A204.1 (cell line): ENCODE results near the gene S100A4.
"Not testable (repeated sequence)": the region's sequence is repeated elsewhere in the genome, so short reads cannot be mapped to it uniquely, and the experiment has no call there.

ENCODE experiments used
- FAIRE-seq: peaks from 2 replicates; lab custom pipeline; 2012; peaks lifted over from hg19 to GRCh38; lab: Jason Lieb, UNC

The S100A4 gene

DNA sequence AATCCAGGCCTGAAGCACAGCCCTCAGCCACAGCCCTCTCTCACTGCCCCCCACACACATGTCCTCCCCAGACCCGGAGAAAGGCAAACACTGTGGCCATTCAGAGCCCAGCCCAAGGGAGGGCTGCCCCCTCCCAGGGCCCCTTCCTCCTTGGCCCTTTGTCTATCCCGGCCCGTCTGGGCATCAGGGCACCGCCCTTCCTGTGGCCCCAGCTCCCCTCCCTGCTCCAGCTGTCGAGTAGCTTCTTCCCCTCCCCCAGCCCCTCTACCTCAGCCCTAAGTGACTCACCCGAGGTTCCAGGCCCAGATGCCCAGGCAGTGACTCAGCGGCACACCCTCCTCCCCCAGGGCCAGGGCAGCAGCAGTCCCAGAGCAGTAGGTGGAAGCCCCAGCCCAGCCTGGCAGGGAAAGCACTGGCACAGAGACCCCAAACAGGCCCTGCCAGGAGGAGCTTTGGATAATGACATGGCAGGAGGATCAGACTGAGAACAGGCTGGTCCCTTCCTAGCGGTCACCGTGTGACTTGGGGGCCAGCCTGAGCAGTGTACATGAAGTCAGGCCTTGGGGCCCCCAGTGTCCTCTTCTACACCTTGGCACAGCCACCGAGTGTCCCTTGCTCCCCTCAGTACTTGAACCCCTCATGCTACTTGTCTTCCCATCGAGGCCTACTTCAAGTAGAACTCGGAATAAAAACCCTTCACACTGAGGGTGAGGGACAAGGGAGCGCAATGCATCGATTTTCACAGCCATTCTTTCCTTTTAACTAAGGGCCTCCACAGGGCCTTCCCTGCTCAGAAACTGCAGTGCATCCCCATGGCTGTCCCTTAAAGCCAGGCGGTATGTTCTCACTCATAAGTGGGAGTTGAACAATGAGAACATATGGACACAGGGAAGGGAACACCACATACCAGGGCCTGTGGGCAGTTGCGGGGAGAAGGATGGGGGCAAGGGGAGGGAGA, 21.1 kb upstream of the S100A4 start:
- FAIRE-seq, result no peak

DNA sequence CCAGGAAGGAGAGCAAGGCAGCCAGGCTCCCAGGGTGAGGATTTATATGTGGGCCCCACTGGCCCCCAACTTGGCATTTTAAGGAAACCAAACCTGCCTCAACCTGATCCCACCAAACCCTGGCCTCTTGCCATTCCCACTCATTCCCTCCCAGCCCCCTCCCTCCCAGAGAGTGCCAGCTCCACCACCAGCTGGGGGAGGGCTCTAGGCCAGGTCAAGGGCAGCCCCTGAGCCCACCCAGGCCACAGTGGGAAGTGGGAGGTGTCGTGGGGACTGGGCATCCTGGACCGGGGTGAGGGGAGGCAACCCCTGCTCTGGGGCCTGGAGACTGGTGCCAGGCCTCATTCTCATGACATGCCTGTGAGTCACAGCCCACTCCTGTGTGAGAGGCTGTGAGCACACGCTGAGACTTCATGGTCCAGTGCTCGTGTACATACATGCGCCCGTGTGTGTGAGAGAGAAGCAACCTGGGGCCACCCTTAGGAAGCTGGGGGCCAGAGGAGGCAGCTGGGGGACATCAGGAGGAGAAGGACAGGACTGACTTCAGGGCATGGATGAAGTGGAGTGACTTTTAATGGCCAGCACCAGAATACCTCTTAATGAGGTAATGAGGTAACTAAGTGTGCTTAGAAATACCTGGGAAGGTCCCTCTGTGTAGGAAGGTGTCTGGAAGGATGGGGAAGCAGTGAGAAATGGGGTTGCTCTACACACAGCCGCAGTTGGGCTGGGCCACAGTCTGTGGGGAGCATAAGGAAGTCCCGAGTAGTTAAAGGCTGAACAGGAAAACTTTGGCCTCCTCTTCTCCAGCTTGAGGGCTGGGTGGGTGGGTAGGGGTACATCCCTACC, 20.1 kb upstream of the S100A4 start, which contains the start of gene S100A2:
S100A2 (minus strand) TSS at position 316 of the 846 bp plus-strand sequence. CDS start 1,967 bp downstream, outside the sequence.
- FAIRE-seq, result no peak

DNA sequence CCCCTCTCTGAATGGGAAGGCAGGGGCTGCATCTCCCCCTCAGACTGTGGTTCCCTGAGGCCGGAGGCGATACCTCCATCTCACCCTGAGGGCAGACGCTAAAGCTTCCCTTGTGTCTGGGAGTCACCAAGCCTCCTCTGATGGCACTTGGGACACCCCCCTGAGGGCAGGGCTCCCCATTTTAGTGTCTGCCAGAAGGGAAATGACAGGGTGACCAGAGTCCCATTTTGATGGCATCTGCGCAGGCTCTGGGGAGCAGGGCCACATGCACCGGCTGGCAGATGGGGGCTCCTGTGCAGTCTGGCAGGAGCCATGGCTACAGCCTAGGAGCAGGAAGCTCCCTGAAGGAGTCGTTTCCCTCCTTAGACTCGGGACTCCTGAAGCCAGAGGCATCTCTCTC, 18.4 kb upstream of the S100A4 start:
- FAIRE-seq, result no peak

DNA sequence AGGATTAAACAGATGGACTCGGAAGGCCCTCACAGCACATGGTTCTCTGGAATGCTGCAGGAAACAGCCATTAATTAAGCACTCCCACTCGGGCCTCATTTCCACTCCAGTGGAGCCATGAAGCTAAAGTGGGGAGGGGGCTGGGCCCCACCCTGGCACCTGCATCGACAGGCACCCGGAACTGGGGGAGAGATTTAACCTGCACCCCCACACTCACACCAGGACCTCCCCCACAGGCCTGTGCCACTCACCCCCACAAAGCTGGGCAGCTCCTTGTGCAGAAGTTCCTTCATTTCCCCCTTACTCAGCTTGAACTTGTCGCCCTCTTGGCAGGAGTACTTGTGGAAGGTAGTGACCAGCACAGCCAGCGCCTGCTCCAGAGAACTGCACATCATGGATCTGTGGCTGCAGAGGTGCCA, 17.9 kb upstream of the S100A4 start:
- FAIRE-seq, result no peak

DNA sequence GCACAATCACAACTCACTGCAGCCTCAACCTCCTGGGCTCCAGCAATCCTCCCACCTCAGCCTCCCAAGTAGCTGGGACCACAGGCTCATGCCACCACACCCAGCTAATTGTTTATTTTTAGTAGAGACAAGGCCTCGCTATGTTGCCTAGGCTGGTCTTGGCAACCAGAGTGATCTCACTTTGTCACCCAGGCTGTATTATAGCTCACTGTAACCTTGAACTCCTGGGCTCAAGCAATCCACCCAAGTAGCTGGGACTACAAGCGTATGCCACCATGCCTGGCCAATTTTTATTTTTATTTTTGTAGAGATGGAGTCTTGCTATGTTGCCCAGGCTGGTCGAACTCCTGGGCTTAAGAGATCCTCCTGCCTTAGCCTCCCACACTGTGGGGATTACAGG, 16.4 kb upstream of the S100A4 start:
- not testable (repeated sequence) for FAIRE-seq

DNA sequence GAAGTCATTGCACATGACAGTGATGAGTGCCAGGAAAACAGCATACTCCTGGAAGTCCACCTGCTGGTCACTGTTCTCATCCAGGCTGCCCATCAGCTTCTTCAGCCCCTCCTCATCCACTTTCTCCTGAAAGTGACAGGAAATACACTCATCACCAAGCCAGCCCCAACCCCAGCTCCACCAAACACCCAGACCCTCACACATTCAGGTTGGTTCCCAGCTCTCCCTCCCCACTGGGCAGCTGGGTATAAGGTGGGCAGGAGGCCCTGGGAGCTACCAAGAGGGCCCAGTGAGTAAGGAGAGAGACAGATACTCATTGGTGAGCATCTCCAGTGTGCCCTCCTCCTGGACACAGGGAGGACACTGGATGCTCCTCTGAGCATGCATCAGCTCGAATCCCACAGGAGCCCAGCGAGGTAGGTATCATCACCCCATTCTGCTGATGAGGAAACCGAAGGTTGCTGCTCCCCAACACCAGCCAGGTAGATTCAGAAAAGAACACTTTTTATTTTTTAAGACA, 15.9 kb upstream of the S100A4 start:
- FAIRE-seq, result no peak

DNA sequence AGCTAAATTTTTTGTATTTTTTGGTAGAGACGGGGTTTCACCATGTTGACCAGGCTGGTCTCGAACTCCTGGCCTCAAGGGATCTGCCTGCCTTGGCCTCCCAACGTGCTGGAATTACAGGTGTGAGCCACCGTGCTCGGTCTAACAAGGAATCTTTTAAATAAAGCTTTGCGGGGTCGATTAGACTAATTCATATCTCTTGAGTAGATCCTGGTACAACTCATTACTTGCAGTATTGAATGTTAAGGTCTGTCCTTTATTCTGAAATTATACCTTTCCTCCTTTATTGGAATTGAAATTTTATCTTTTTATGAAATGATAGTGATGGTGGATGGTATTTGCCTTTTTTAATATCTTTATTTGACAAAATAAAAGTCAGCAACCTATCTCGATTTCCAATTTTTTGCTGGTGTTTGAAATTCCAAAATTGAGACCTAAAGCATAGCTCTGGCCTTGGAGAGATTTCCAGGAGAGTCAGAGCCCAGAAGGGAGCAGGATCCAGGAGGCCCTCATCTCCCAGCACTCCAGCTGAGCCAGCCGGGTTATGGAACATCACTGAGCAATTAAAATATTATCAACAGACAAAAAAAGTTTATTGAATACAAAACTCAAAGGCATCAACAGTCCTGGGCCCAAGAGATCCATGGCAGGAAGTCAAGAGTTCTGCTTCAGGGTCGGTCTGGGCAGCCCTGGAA, 15.3 kb upstream of the S100A4 start:
- no peak for FAIRE-seq

DNA sequence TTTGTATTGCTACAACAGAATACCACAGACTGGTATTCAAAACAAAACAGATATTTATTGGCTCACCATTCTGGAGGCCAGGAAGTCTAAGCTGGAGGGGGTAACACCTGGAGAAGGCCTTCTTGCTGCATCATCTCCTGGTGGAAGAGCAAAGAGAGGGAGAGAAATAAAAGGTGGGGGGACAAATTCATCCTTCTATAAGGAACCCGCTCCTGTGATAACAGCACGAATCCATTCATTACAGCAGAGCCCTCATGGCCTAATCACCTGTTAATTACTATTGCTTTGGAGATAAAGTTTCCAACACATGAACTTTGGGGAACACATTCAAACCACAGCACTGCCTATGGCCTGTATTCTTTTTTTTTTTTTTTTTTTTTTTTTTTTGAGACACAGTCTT, 14.6 kb upstream of the S100A4 start:
- FAIRE-seq, result no peak

DNA sequence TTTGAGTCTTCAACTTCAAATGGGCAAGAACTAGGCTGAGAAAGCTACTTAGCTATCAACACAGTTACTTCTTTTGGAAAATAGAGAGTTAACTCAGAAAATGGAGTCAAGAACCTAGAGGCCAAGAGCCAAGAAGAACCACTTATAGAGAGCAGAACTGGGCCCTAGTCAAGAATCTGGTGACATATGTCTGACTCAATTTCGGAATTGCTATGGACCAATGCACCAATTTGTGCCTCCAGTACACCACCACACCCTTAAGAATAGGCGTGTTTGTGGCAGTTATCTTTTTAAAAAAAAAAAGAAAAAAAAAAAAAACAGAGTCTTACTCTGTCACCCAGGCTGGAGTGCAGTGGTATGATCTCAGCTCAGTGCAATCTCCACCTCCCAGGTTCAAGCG, 12.3 kb upstream of the S100A4 start:
- no peak for FAIRE-seq

DNA sequence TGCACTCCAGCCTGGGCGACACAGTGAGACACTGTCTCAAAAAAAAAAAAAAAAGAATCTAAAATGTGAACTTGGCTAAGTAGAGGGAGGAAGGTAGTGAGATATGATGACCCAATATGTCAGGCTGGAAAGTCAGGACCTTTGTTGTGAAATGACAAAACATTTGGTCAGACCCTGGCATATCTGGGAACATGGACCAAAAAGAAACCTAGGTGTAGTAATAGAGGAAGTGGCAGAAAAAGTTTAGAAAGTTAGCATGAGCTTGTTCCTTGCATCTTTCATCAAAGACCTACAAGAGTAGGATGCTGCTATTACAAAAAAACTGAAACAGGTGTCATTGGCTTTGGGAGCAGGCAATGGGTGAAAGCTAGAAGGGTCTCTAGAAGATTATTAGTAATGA, 10.7 kb upstream of the S100A4 start:
- no peak for FAIRE-seq

DNA sequence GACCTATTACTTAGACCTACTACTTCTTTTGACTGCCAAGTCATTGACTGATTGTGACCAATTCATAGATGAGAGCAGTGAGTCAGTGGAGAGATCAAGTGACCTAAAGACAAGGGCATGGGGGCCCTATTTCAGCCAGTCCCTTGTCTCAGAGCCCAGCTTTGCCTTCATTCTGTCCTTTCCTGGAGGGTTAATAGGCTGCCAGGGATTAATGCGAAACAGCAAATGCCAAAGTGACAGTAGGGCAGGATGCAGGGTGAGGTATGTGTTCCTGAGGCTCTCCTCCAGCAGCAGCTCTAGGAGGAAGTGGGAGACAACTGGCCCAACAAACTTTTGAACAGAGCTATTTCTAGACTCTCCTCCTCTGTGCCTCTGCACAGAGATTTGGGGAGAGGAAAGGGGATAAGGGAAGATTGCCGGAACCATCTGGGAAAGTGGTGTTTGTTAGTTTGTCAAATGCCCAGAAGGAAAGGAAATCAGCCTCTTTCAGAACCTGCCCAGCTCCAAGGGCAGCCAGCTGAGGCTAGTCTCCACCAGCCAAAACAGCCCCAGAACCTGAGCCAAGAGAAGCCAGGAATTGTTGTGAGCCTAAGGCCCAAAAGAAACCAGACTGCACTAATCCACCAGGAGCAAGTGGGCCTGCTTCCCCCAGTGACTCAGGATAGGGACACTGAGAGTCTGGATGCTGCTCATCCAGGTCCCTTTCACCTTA, 8.4 kb upstream of the S100A4 start:
- no peak for FAIRE-seq

DNA sequence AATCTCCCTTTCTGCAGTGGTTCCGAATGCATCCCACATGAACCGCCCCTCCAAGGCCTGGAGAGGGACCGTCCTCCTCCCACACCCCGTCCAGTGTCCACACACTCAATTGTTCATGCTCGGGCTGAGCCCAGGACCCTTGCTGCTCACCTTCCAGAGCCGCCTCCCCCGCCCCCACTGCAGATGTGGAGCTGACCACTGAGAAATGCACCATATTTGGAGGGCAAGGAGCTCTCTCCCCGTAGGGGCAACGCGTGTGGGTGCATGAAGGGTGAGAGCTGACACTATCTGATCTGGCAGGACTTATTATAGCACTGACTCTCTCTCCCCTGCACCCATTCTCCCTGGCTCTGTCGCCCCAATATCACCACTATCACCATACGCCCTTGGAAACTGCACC, 7.5 kb upstream of the S100A4 start:
- FAIRE-seq, result no peak

DNA sequence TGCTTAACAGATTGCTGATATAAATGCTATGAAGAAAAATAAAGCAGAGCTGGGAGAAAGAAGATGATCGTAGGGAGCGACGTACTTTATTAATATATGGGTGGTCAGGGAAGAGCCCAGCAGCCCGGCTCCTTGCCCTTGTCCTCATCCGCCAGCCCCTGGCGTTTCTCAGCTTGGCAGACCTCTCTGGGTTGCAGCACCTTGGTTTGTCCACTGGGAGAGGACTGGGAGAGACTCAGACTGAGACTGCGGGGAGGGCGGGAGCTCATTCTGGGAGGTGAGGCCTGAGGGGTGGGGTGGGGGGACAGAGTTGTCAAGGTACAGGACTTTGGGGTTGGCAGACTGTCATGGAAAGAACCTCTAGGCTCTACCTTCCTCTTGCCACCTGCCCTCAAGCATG, 6.7 kb upstream of the S100A4 start:
- no peak for FAIRE-seq

DNA sequence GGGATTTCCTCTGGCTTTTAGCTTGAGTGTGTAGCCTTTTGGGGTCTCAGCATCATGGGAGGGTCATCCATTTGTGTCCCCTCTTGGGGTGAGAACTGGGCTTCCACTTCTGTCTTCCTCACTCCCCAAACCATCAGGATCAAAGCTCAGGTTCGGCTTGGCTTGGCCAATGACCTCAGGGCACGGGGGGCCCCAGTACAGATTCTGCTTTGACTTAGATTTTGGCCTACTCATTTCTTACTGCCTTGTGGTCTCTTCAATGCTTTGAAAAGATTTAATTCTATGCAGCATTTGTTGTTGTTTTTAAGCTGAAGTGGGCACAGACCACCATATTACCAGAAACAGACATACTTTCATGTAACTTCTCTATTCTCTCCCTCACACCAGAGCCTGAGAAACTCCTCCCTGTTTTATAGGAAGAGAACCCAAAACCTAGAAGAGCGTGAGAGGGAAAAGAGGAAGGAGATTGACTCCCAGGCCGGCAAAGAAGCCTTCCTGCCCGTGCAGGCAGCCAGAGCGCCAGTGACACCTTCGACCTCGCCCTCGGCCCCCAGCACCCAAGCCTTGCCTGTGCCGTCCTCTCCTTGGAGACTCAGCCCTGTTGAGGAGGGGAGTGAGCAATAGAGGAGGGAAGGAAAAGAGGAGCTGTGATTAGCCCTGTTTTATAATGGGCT, 5.4 kb upstream of the S100A4 start:
- no peak for FAIRE-seq

DNA sequence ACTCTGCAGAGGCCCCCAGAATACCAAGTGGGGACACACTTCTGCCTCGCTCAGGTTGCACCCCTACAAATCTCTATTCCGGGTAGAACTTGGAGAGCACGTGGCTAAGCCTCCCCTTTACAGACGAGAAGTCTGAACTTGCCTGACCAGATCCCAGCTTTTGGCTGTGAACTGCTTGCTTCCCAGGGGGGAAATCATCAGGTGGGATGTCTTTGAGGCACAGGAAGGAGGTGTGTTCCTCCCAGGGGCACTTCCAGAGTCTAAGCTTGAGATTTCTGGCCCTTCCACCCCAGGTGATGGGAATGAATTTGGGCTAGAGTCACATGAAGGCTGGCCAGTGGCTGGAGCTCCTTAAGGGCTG, 4.8 kb upstream of the S100A4 start:
- no peak for FAIRE-seq

DNA sequence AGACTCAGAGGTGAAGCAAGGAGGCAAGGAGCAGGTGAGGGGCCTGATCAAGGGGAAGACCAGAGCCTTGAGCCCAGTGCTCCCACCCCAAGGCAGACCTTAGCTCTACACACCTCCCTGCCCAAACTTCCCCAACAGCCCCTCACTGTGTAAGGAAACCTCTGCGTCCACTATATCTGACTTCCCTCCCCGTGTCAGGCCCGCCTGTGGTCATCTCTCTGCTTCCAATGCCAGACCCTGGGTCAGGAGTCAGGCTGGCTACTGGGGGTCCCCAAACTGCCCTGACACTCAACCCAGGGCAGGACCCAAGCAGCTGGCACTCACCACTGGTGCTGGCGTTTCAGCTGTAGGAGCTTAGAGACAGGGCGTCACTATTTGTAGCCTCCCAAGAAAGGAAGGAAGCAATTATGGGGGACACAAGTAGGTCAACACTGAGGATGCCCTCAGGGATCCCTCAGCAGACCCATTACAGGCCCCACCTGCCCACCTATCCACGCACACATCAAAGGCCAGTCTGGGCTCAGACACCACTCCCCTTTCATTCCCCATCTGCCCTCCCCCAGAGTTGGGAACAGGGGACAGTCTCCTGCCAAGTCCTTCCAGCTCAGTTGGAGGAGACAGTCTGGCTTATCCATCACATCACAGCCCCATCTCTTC, 4.3 kb upstream of the S100A4 start:
- FAIRE-seq, result no peak

DNA sequence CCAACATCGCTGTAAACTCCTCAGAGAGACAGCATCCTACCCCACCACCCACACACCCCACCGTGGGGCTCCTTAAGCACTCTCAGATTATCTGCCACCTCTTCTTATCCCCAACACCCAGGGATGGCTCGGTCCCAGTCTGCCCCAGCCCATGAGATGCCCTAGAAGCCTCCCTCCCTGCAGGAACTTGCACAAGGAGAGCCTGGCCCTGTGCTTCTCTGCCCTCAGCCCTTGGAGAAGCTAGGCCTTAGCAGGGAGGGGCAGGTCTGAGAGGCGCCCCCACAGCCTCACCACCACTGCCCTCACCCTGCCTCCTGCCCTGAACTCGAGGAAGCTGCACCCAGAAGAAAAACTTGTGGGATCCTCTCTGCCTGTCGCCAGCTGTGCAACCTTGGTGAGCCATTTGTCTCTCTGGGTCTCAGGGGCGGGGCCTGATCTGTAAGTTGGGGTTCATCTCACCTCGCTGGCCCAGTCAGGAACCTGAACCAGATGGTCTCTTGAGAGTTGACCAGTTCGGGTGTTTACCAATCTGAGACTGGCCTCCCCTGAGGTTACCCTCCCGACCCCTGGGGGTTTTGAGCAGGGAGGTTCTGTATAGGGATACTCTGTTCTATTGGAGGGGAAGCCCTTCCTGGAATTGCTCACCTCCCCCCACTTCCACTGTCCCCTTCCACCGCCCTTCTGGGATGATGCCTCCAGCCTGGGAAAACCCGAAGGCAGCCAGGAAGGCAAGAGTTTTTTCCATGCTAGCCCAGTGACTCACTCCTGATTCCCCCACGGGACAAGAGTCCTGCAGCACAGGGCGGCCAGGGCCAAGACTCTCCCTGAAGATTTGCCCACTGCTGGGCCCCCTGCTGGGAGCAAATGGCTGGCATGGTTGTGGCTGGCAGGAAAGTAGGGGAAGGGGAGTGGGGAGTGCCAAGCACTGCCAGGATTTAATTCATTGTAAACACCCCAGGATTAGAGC, 3.4 kb upstream of the S100A4 start, which contains the start of gene S100A3:
S100A3 (minus strand) TSS at position 537 of the 967 bp plus-strand sequence. CDS start 773 bp downstream, outside the sequence.
- no peak for FAIRE-seq

DNA sequence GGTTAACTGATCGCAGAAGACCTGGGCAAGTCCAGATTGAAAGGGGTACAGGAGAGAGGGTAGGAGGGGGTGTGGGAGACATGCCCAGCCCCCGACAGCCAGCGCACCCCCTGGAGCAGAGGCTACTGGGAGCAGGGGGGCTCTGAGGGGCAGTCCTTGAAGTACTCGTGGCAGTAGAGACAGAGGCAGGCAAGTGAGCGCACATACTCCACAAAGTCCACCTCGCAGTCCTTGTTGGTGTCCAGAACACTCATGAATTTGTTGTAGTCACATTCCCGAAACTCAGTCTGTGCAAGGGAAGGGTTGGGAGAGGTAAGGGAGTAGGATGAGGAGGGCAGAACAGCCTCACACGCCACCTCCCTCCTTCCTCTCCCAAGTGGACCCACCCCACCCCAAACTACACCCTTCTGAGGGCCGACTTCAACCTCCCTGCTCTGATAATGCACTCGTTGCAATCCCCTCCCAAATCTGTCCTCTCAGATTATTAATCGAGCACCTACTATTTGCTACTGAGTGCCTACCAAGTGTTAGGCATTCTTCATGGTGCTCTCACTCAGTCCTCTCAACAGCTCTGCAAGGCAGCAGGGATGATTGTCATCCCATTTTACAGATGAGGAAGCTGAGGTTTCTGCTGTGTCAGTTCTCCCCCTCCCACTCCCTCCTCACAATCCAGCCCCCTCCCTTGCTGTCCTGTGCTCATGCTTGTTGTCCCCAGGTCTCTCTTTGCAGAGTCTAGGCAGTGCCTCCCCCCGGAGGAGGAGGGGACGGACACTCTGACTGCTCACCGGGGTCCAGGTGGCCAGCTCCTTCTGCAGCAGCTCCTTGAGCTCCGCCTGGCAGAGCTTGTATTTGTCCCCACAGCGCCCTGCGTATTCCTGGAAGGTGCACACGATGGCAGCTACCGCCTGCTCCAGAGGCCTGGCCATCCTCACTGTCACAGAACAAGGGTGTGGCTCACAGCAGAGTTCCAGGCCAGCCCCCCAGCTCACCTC, 2.2 kb upstream of the S100A4 start:
- FAIRE-seq, result no peak
